Transverse colon (tissue), 4 donors: ENCODE measurements around the gene TPRG1L.

Experiments
- CTCF ChIP-seq, 5 experiments: fragments of 200-600 bp in 3 of 5; fragments of 450-650 bp in 2 of 5; sonication (generic) in 3 of 5; IDR thresholded peaks; 1 replicate in 2 of 5; 2 replicates in 3 of 5; pipeline ENCODE4 v1.5.1; 2016 to 2017; ENCODE audit warnings: antibody characterized with exemption in 5 of 5, inconsistent platforms in 3 of 5, mild to moderate bottlenecking in 2 of 5, moderate library complexity in 1 of 5
- EP300 ChIP-seq: sonication (generic); formaldehyde crosslinking; IDR thresholded peaks from one replicate; pipeline ENCODE4 v1.6.1; 2017; ENCODE audit warnings: antibody characterized with exemption, low read depth
- POLR2AphosphoS5 ChIP-seq, 3 donors: sonication (generic); formaldehyde crosslinking; IDR thresholded peaks; one replicate each; pipeline ENCODE4 v1.6.1; 2016; ENCODE audit warnings: antibody characterized with exemption in 3 of 3

- no peak for TF ChIP-seq CTCF (IDR thresholded peaks at IDR 0.05)
- TF ChIP-seq POLR2AphosphoS5 (IDR thresholded peaks at IDR 0.05), result no peak
- no peak for TF ChIP-seq EP300
These were observed 36.8 kb downstream of the TPRG1L start for GRCh38 chr1:3661631-3662030.
